ENCODE results near the gene RGS3. TPM values are rescaled to one million over a fixed set of nuclear protein-coding genes. Genes with fewer than 3 reads are reported as not detected.

RGS3 gene
- total RNA-seq, 2 donors from 2014 or later, result 170 to 202 TPM

GRCh38 chr9:113588242-113588810 lies 124.8 kb downstream of the RGS3 start:
- no peak for DNase-seq (ENCODE audit: low spot score)
- Histone ChIP-seq H3K27ac (peak overlapping the region; percentile 37 to 79), H3K27me3 (replicated peaks; ENCODE audit: insufficient read depth) (no peaks in the 10 kb centered on the region), H3K36me3 (peaks cover 23% of the 10 kb centered on the region), H3K9me3 (no peaks in the 10 kb centered on the region), H3K4me1 (ENCODE audit: control insufficient read depth in 1 of 2, low read depth in 2 of 2) (peaks cover 30 to 87% of the 10 kb centered on the region in 2 donors), H3K4me3 (no peak overlapping the region)
- ATAC-seq (ENCODE audit: insufficient number of reproducible peaks, low FRiP score, low read depth), result no peak
- TF ChIP-seq CTCF (IDR thresholded peaks at IDR 0.05), result no peak

- H3K9me3 ChIP-seq, result no peaks in the 10 kb centered on the region
- peaks cover 33 to 85% of the 10 kb centered on the region in 2 donors for H3K4me1 ChIP-seq (ENCODE audit: control insufficient read depth in 1 of 2, low read depth in 2 of 2)
- ATAC-seq (ENCODE audit: insufficient number of reproducible peaks, low FRiP score, low read depth), result no peak
- no peak overlapping the region for H3K4me3 ChIP-seq
- H3K27ac ChIP-seq, result peak overlapping the region; percentile 37 to 79
- TF ChIP-seq CTCF (IDR thresholded peaks at IDR 0.05), result no peak
- no peaks in the 10 kb centered on the region for H3K27me3 ChIP-seq (replicated peaks; ENCODE audit: insufficient read depth)
- peaks cover 18% of the 10 kb centered on the region for H3K36me3 ChIP-seq
- no peak for DNase-seq (ENCODE audit: low spot score)
These were observed 125.4 kb downstream of the RGS3 start for GRCh38 chr9:113588936-113589335.

GRCh38 chr9:113589407-113589806 lies 125.9 kb downstream of the RGS3 start:
- H3K36me3 ChIP-seq, result peaks cover 13% of the 10 kb centered on the region
- ATAC-seq (ENCODE audit: insufficient number of reproducible peaks, low FRiP score, low read depth), result no peak
- H3K9me3 ChIP-seq, result no peaks in the 10 kb centered on the region
- peaks cover 33 to 84% of the 10 kb centered on the region in 2 donors for H3K4me1 ChIP-seq (ENCODE audit: control insufficient read depth in 1 of 2, low read depth in 2 of 2)
- DNase-seq (ENCODE audit: low spot score), result no peak
- TF ChIP-seq CTCF (IDR thresholded peaks at IDR 0.05), result no peak
- no peak overlapping the region for H3K4me3 ChIP-seq
- H3K27me3 ChIP-seq (replicated peaks; ENCODE audit: insufficient read depth), result no peaks in the 10 kb centered on the region
- peak overlapping the region; percentile 37 to 79 for H3K27ac ChIP-seq

- TF ChIP-seq CTCF (IDR thresholded peaks at IDR 0.05), result peak; percentile 53
- H3K27ac ChIP-seq, result peak overlapping the region; percentile 37 to 79
These were observed 126.4 kb downstream of the RGS3 start for GRCh38 chr9:113589890-113590289.

GRCh38 chr9:113590389-113590788 lies 126.9 kb downstream of the RGS3 start:
- ATAC-seq (ENCODE audit: insufficient number of reproducible peaks, low FRiP score, low read depth), result no peak
- Histone ChIP-seq H3K4me3 (no peak overlapping the region), H3K27ac (no peak overlapping the region), H3K27me3 (replicated peaks; ENCODE audit: insufficient read depth) (no peaks in the 10 kb centered on the region), H3K36me3 (peaks cover 5% of the 10 kb centered on the region), H3K9me3 (no peaks in the 10 kb centered on the region), H3K4me1 (ENCODE audit: control insufficient read depth in 1 of 2, low read depth in 2 of 2) (peaks cover 33 to 81% of the 10 kb centered on the region in 2 donors)
- DNase-seq (ENCODE audit: low spot score), result no peak
- no peak for TF ChIP-seq CTCF (IDR thresholded peaks at IDR 0.05)

More at GRCh38 chr9:113589890-113590289, 126.4 kb downstream of the RGS3 start:
- Histone ChIP-seq H3K4me3 (no peak overlapping the region), H3K36me3 (peaks cover 8% of the 10 kb centered on the region), H3K4me1 (ENCODE audit: control insufficient read depth in 1 of 2, low read depth in 2 of 2) (peaks cover 33 to 81% of the 10 kb centered on the region in 2 donors), H3K9me3 (no peaks in the 10 kb centered on the region), H3K27me3 (replicated peaks; ENCODE audit: insufficient read depth) (no peaks in the 10 kb centered on the region)
- DNase-seq (ENCODE audit: low spot score), result no peak
- ATAC-seq (ENCODE audit: insufficient number of reproducible peaks, low FRiP score, low read depth), result no peak

Measured in thoracic aorta (tissue), 2 donors.